GM12878 (cell line): ENCODE data around the gene ANO2. TPM values are rescaled to one million over a fixed set of nuclear protein-coding genes. Genes with fewer than 3 reads are reported as not detected.

ENCODE experiments used
- ATAC-seq: fragments of 200-7000 bp; cut with Tn5 transposase; 3 replicates; pipeline ENCODE4 v1.9.1; 2020; ENCODE audit warnings: mild to moderate bottlenecking, moderate library complexity
- BruUV-seq: library from RNA; stranded (reverse); fragments of 400-500 nt; replicated peaks from 2 replicates; lab custom pipeline; 2021; lab: Mats Ljungman, UMichigan
- CTCF ChIA-PET: fragments of 300-600 bp; sonication (Branson Sonifier 250); formaldehyde crosslinking; extraction: SDS; loops from one replicate; lab custom pipeline; 2021; ENCODE audit warnings: inconsistent platforms; lab: Yijun Ruan, JAX
- POLR2A ChIA-PET: fragments of 350-600 bp; formaldehyde crosslinking; extraction: SDS; loops from one replicate; lab custom pipeline; 2021; ENCODE audit warnings: inconsistent platforms; lab: Charles Lee
- RAD21 ChIA-PET: fragments of 300-600 bp; sonication (Branson Sonifier 250); formaldehyde crosslinking; loops from one replicate; lab custom pipeline; 2023; ENCODE audit warnings: antibody characterized with exemption; ENCODE audit not compliant: unreplicated experiment; lab: Charles Lee
- SMC1A ChIA-PET: fragments of 300-600 bp; sonication (Branson Sonifier 250); formaldehyde crosslinking; loops from one replicate; lab custom pipeline; 2023; ENCODE audit not compliant: unreplicated experiment, uncharacterized antibody; lab: Charles Lee
- DNase-seq: peaks from one replicate; pipeline ENCODE4 v3.0.0-alpha.2; 2011; ENCODE audit warnings: low read depth, low spot score
- FAIRE-seq: peaks from 3 replicates; lab custom pipeline; 2011; peaks lifted over from hg19 to GRCh38; lab: Jason Lieb, UNC
- H2AFZ ChIP-seq: 2 replicates; pipeline ENCODE4 v1.6.0; 2011; ENCODE audit warnings: low read depth, low read length, control low read depth; ENCODE audit not compliant: control insufficient read depth
- H3K27ac ChIP-seq: 2 replicates; pipeline ENCODE4 v1.5.1; 2011; ENCODE audit warnings: control low read depth; ENCODE audit not compliant: control insufficient read depth, insufficient read depth
- H3K27me3 ChIP-seq, 2 experiments: replicated peaks in 1 of 2; 2 replicates each; pipeline versions ENCODE4 v1.6.0 to v1.6.1; 2011; ENCODE audit warnings: low read length in 1 of 2; ENCODE audit not compliant: control insufficient read depth in 2 of 2, insufficient read depth in 2 of 2
- H3K36me3 ChIP-seq, 2 experiments: 2 replicates each; pipeline ENCODE4 v1.5.1; 2011; ENCODE audit warnings: low read length in 1 of 2; ENCODE audit not compliant: control insufficient read depth in 2 of 2, insufficient read depth in 2 of 2
- H3K4me1 ChIP-seq: 2 replicates; pipeline ENCODE4 v1.6.1; 2011; ENCODE audit warnings: mild to moderate bottlenecking, low read length, moderate library complexity, mixed read lengths; ENCODE audit not compliant: control insufficient read depth, insufficient read depth
- H3K4me2 ChIP-seq: 2 replicates; pipeline ENCODE4 v1.6.0; 2011; ENCODE audit warnings: control low read depth; ENCODE audit not compliant: control insufficient read depth, insufficient read depth
- H3K4me3 ChIP-seq: fragments of 200-600 bp; sonication (generic); 2 replicates; pipeline ENCODE4 v1.5.1; 2016
- H3K79me2 ChIP-seq: 2 replicates; pipeline ENCODE4 v1.6.0; 2011; ENCODE audit warnings: low read length; ENCODE audit not compliant: control insufficient read depth, insufficient read depth
- H3K9ac ChIP-seq: 2 replicates; pipeline ENCODE4 v1.8.0; 2011; ENCODE audit warnings: low read length, control low read depth, mixed read lengths; ENCODE audit not compliant: control insufficient read depth, insufficient read depth
- H3K9me3 ChIP-seq: replicated peaks from 3 replicates; pipeline ENCODE4 v1.5.1; 2011; ENCODE audit warnings: mild to moderate bottlenecking, low read length; ENCODE audit not compliant: control insufficient read depth, insufficient read depth
- H4K20me1 ChIP-seq: 2 replicates; pipeline ENCODE4 v1.6.0; 2011; ENCODE audit not compliant: control insufficient read depth, insufficient read depth
- ATF3 ChIP-seq: IDR thresholded peaks from 2 replicates; pipeline ENCODE4 v1.6.1; 2011; ENCODE audit warnings: low read depth, mild to moderate bottlenecking, low read length, moderate library complexity, borderline replicate concordance; ENCODE audit errors: extremely low read depth
- CBFB ChIP-seq: IDR thresholded peaks from 2 replicates; pipeline ENCODE4 v1.6.1; 2016; ENCODE audit warnings: antibody characterized with exemption, low read depth
- CEBPB ChIP-seq, 2 experiments: fragments of 150-350 bp in 1 of 2; IDR thresholded peaks; 2 replicates each; pipeline ENCODE4 v1.6.1; 2012 to 2014; ENCODE audit warnings: low read depth in 2 of 2, low read length in 2 of 2, borderline replicate concordance in 1 of 2, inconsistent platforms in 1 of 2
- CHD2 ChIP-seq: IDR thresholded peaks from 2 replicates; pipeline ENCODE4 v1.6.1; 2011; ENCODE audit warnings: low read depth, low read length, improper control_type of control experiment, borderline replicate concordance
- ELK1 ChIP-seq: IDR thresholded peaks from 2 replicates; pipeline ENCODE4 v1.6.1; 2012; ENCODE audit warnings: low read depth, low read length, improper control_type of control experiment
- ESRRA ChIP-seq: IDR thresholded peaks from 2 replicates; pipeline ENCODE4 v1.6.1; 2012; ENCODE audit warnings: mild to moderate bottlenecking, low read length, improper control_type of control experiment
- IRF4 ChIP-seq: IDR thresholded peaks from 2 replicates; pipeline ENCODE4 v1.6.1; 2011; ENCODE audit warnings: low read depth, low read length
- IRF5 ChIP-seq: fragments of 450-650 bp; IDR thresholded peaks from 2 replicates; pipeline ENCODE4 v1.6.1; 2017; ENCODE audit warnings: borderline replicate concordance
- MEF2A ChIP-seq: IDR thresholded peaks from 2 replicates; pipeline ENCODE4 v1.6.1; 2011; ENCODE audit warnings: low read depth, mild to moderate bottlenecking, low read length, moderate library complexity; ENCODE audit not compliant: insufficient read depth
- RAD51 ChIP-seq: fragments of 450-650 bp; IDR thresholded peaks from 2 replicates; pipeline ENCODE4 v1.6.1; 2016; ENCODE audit warnings: moderate library complexity, mild to moderate bottlenecking, inconsistent platforms
- SUZ12 ChIP-seq: fragments of 200-600 bp; sonication (generic); IDR thresholded peaks from one replicate; pipeline ENCODE4 v1.6.1; 2018; ENCODE audit warnings: antibody characterized with exemption, mild to moderate bottlenecking; ENCODE audit not compliant: unreplicated experiment
- TBL1XR1 ChIP-seq: IDR thresholded peaks from 2 replicates; pipeline ENCODE4 v1.6.1; 2012; ENCODE audit warnings: low read depth, low read length, improper control_type of control experiment
- YY1 ChIP-seq: IDR thresholded peaks from 2 replicates; pipeline ENCODE4 v1.6.1; 2011; ENCODE audit warnings: low read depth, mild to moderate bottlenecking, low read length
- ZBTB4 ChIP-seq: fragments of 450-650 bp; formaldehyde crosslinking; IDR thresholded peaks from 2 replicates; pipeline ENCODE4 v1.4.0; 2022; ENCODE audit warnings: mild to moderate bottlenecking, moderate library complexity
- ZNF592 ChIP-seq: fragments of 450-650 bp; IDR thresholded peaks from 2 replicates; pipeline ENCODE4 v1.6.1; 2017; ENCODE audit warnings: mild to moderate bottlenecking, moderate library complexity
- WGBS: methylation state at CpG from one replicate; pipeline ENCODE4 v1.1.6; 2016; ENCODE audit warnings: low lambda C conversion rate; ENCODE audit not compliant: insufficient replicate concordance, insufficient coverage; ENCODE audit errors: missing lambda C conversion rate; 5-methylcytosine and 5-hydroxymethylcytosine counted together
- in situ Hi-C: fragments of 300-500 bp; cut with MboI; formaldehyde crosslinking; loops from 9 replicates; pipeline ENCODE4 v1.14.3; 2018; ENCODE audit warnings: mixed read lengths
- intact Hi-C: fragments of 100-400 bp; cut with micrococcal nuclease; formaldehyde crosslinking; loops from one replicate; pipeline ENCODE4 v1.14.2; 2022; ENCODE audit not compliant: unreplicated experiment
- polyA plus RNA-seq, 11 experiments: library from polyadenylated mRNA; depleted of rRNA in 4 of 11; unstranded in 6 of 11; stranded (reverse) in 5 of 11; fragments of >200 nt; fragmentation: Nextera tagmentation in 4 of 11; fragmentation: Illumina TruSeq in 1 of 11; extraction: Ambion mirVana in 4 of 11; extraction: Trizol in 1 of 11; gene quantifications; 1 replicate in 1 of 11; 2 replicates in 10 of 11; pipeline versions ENCODE4 v1.2.1 to v1.2.3, GENCODE V29; 2011 to 2016; ENCODE audit warnings: inconsistent platforms in 2 of 11, missing spikeins in 2 of 11, low read depth in 1 of 11
- total RNA-seq, 4 experiments: library from RNA; depleted of rRNA in 3 of 4; stranded (reverse); fragments of >200 nt in 3 of 4; fragmentation: Illumina TruSeq in 1 of 4; extraction: Trizol in 1 of 4; gene quantifications; 2 replicates each; pipeline versions ENCODE4 v1.2.1 to v1.2.3, GENCODE V29; 2013 to 2021

ANO2 gene
- total and polyA plus RNA-seq, 10 of the 15 experiments (the other 5 are each of a cell fraction or from before 2014, with no cell fraction given), result not detected

GRCh38 chr12:5977556-5977955 lies 32.5 kb upstream of the ANO2 start:
- ChIA-PET CTCF (interaction anchor here (1.1 to 2.1 kb wide), 2 partner anchors 11 kb away, joined by 5 to 7 read pairs; no protein-coding TSS in a partner anchor), POLR2A (no interaction called here), RAD21 (no interaction called here), SMC1A (no interaction called here)
- in situ Hi-C loops, result no loop called here
- WGBS, result 32% methylated on average over 6 of the region's 6 CpGs
- H3K9me3 ChIP-seq, result no peaks in the 10 kb centered on the region
- H3K9ac ChIP-seq, result no peak overlapping the region
- no peak overlapping the region for H2AFZ ChIP-seq
- no peaks in the 10 kb centered on the region for H3K4me1 ChIP-seq
- no peaks in the 10 kb centered on the region for H4K20me1 ChIP-seq
- DNase-seq (no peak), ATAC-seq (no peak), FAIRE-seq (no peak)
- no peaks in the 10 kb centered on the region for H3K36me3 ChIP-seq
- H3K4me2 ChIP-seq, result no peak overlapping the region
- H3K27ac ChIP-seq, result no peak overlapping the region
- intact Hi-C loops, result no loop called here
- BruUV-seq, result no TSS peak
- no peaks in the 10 kb centered on the region for H3K79me2 ChIP-seq
- H3K4me3 ChIP-seq, result no peak overlapping the region
- peaks cover 1 to 8% of the 10 kb centered on the region in 2 experiments; a peak in 3 of 4 replicates for H3K27me3 ChIP-seq
- TF ChIP-seq TBL1XR1, result no peak
- no peak for TF ChIP-seq CEBPB (IDR thresholded peaks at IDR 0.05; ENCODE audit: borderline replicate concordance in 1 of 2, low read depth in 2 of 2, low read length in 2 of 2)
- TF ChIP-seq CHD2, result no peak
- TF ChIP-seq YY1, result no peak
- TF ChIP-seq ATF3, result no peak
- no peak for TF ChIP-seq CBFB
- TF ChIP-seq SUZ12, result no peak
- TF ChIP-seq ELK1, result no peak
- TF ChIP-seq ESRRA, result no peak
- no peak for TF ChIP-seq MEF2A
- TF ChIP-seq ZNF592, result no peak
- TF ChIP-seq IRF4, result no peak
- no peak for TF ChIP-seq ZBTB4 (CRISPR knock-in tag)
- TF ChIP-seq RAD51, result no peak
- no peak for TF ChIP-seq IRF5
